GM12864 (cell line): ENCODE results near the gene PAPOLA.

Source experiments
- DNase-seq: peaks from one replicate; pipeline ENCODE4 v3.0.0-alpha.2; 2011; ENCODE audit warnings: low read depth
- H3K4me3 ChIP-seq: 2 replicates; pipeline ENCODE4 v1.5.1; 2011; ENCODE audit warnings: mild to moderate bottlenecking, low read depth, low read length, control low read depth
- TF ChIP-seq, protein P1 (sequence below): IDR thresholded peaks from 2 replicates; pipeline ENCODE4 v1.5.1; 2011; ENCODE audit warnings: low read depth, mild to moderate bottlenecking, moderate library complexity, low read length, control low read depth, inconsistent platforms; ENCODE audit errors: missing control alignments

PAPOLA gene

DNA sequence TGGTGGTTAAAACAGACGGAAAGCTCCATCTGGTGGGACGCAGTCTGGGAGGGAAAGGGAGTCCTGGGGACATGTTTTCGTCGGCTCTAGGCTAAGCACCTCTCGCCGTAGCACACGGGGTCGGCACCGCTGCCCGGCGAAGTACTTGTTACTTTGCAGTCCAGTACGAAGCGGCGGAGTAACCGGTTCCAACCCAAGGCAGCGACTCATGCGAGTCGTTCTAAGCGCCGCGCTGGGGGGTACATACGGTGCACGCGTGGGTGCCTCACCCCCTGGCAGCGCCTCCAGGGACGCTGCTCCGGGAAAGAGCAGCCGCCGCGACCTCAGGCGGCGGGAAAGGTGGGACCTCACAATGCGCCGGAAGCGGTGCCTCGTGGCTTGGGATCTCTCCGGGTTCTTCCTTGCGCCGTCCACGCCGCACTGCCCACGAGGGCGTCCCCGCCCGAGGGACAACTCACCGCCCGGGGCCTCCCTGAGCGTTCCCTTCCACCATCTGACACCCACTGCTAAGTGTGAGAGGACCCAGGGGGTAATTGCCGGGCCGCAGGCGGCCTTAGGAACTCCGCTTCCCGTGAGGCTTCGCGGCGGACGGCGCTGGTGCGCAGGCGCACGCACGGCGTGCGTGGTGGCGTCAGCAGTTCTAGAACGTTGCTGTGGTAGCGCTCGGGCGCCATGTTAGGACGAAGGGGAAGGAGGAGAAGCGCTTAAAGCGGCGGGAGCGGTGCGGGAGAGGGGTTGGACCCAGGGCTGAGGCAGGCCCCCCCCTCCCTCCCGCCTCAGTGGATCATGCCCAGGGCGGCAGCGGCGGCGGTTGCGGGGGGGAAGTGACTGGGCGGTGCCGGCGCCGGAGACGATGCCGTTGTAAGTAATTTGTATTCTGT is at the start of gene PAPOLA:
Gene PAPOLA, plus strand, starts transcription at position 643 of the 881 bp plus-strand sequence. Its CDS starts 211 bp downstream, at position 854.
- H3K4me3 ChIP-seq = peak within 1 kb of the TSS; percentile 100
- TF ChIP-seq, protein P1, sequence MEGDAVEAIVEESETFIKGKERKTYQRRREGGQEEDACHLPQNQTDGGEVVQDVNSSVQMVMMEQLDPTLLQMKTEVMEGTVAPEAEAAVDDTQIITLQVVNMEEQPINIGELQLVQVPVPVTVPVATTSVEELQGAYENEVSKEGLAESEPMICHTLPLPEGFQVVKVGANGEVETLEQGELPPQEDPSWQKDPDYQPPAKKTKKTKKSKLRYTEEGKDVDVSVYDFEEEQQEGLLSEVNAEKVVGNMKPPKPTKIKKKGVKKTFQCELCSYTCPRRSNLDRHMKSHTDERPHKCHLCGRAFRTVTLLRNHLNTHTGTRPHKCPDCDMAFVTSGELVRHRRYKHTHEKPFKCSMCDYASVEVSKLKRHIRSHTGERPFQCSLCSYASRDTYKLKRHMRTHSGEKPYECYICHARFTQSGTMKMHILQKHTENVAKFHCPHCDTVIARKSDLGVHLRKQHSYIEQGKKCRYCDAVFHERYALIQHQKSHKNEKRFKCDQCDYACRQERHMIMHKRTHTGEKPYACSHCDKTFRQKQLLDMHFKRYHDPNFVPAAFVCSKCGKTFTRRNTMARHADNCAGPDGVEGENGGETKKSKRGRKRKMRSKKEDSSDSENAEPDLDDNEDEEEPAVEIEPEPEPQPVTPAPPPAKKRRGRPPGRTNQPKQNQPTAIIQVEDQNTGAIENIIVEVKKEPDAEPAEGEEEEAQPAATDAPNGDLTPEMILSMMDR = peak; percentile 10
- DNase-seq = peak; percentile 90

DNA sequence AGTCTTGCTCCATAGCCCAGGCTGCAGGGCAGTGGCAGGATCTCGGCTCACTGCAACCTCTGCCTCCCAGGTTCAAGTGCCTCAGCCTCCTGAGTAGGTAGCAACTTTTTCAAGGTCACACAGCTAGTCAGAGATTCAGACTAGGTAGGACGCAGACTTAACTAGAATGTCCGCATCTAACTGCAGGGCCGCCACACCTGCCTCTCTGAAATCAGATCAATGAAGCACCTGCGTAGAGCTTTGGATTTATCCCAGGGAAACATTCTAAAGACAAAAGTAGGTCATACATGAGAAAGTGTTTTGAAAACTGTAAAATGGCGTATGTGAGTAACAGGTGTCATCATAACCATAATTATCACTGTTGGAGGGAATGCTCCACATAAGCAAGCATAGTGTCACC is 49.5 kb upstream of the PAPOLA start:
- TF ChIP-seq, protein P1 = no peak
- no peak overlapping the region for H3K4me3 ChIP-seq
- DNase-seq = no peak

DNA sequence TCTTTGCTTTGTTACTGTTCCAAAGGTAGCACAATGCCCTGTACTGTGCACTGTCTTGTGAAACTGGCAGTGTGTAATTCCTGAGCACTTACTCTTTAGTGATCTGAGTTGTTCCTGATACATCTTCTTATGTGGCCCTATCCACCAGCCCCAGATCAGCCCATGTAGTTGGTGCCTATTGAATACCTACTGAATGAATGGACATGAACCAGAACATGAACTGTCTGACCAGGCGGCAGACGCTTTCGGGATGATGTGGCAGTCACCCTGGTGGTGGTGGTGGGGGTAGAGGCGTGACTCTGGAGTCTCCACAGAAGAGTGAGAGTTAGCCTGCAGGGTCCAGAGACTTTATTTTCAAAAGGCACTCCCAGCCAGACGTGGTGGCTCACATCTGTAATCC is 46.6 kb upstream of the PAPOLA start:
- DNase-seq = no peak
- TF ChIP-seq, protein P1 = no peak
- H3K4me3 ChIP-seq = no peak overlapping the region

DNA sequence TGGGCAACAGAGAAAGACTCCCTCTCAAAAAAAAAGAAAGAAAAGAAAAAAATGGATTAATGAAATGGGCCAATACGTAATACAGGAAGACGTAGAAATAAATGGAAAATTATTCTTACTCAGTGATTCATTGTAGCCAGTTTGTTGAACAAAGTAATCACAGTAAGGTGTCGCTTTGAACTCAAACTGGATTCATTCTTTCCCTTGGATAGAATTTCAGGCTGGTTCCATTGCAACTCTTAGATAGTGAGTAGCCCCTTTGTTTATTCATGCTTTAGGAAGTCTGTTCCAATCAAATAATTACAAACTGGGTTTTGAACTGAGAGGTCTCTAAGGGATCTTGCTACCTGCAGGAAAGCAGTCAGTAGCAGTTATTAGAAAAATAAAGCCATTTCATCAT is 42.3 kb upstream of the PAPOLA start:
- no peak overlapping the region for H3K4me3 ChIP-seq
- DNase-seq = no peak
- TF ChIP-seq, protein P1 = no peak

DNA sequence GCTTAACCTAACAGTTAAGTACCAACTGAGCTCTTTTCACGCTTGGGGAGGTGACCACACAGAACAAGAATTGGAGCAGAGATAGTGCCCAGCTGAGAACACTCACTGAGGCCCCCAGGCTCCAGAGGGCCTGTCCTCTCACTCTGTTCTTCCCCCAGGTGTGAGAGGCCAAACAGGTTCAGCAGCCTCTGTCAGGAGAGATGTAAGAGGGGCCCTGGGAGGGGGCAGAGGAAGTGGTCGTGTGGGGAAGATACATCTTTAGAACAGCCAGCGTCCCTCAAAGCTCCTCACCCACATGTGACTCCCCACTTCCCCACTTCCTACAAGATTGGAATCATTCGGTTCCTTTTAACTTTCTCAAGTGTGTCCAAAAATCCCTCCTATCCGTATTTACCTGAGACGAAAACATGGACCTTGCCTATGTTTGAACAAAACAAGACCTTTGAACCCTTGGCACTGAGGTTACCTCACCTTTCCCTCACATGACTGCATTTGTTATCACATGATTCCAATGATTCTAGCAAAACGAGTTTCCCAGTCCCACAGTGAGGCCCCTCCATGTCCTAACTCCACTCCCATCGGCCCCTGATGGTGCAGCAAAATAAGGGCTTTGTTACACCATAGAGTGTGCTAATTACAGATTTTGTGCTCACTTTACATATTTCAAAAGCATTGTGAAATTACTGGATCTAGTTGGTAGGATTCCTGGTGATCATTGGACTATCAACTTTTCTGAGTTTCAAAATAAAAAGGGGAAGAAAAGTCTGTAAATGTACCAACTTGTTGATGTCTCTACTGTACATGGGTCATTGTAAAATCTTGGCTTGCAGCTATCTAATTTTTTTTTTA is 40.0 kb upstream of the PAPOLA start:
- DNase-seq = no peak
- TF ChIP-seq, protein P1 = no peak
- no peak overlapping the region for H3K4me3 ChIP-seq

DNA sequence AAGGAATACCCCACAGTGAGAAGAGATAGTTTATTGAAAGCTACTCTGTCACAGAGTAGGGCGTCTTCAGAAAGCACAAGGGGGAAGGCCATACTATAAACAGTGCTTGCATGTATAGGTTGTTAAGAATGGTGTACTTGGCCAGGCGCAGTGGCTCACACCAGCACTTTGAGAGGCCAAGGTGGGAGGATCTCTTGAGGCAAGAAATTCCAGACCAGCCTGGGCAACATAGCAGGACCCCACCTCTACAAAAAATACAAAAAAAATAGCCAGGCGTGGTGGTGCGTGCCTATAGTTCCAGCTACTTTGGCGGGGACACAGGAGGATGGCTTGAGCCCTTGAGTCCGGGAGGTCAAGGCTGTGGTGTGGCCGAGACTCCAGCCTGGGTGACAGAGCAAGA is 38.0 kb upstream of the PAPOLA start:
- DNase-seq = no peak
- TF ChIP-seq, protein P1 = no peak
- no peak overlapping the region for H3K4me3 ChIP-seq
